ENCODE data around the gene EIF5A2. TPM values are rescaled to one million over a fixed set of nuclear protein-coding genes. Genes with fewer than 3 reads are reported as not detected.

The EIF5A2 gene
- total RNA-seq, 4 donors from 2014 or later, result 0.86 to 9.5 (median 1.5) TPM

GRCh38 chr3:170844377-170844776, 64.1 kb downstream of the EIF5A2 start:
- DNase-seq (no peak), ATAC-seq (no peak)
- H3K4me1 ChIP-seq, result no peaks in the 10 kb centered on the region
- H3K4me3 ChIP-seq, result no peak overlapping the region
- in situ Hi-C loops (cut with MboI; ENCODE audit: low sequenced_read_pairs in 4 of 4), result no loop called here
- intact Hi-C loops (cut with DNase I; ENCODE audit: low total_unique reads), result no loop called here
- TF ChIP-seq CTCF (IDR thresholded peaks at IDR 0.05 in 4 of 5, conservative IDR thresholded peaks at IDR 0.05 in 1 of 5) (no peak), POLR2A (IDR thresholded peaks at IDR 0.05) (no peak)
- H3K9me3 ChIP-seq, result no peaks in the 10 kb centered on the region
- no peaks in the 10 kb centered on the region for H3K27me3 ChIP-seq
- H3K27ac ChIP-seq, result no peak overlapping the region
- no peaks in the 10 kb centered on the region for H3K36me3 ChIP-seq

- H3K9me3 ChIP-seq, result no peaks in the 10 kb centered on the region
- in situ Hi-C loops (cut with MboI; ENCODE audit: low sequenced_read_pairs in 4 of 4) (no loop called here), intact Hi-C loops (cut with DNase I; ENCODE audit: low total_unique reads) (no loop called here)
- H3K27ac ChIP-seq, result no peak overlapping the region
- no peaks in the 10 kb centered on the region for H3K36me3 ChIP-seq
- DNase-seq, result no peak
- no peak for TF ChIP-seq CTCF (IDR thresholded peaks at IDR 0.05 in 4 of 5, conservative IDR thresholded peaks at IDR 0.05 in 1 of 5)
- TF ChIP-seq POLR2A (IDR thresholded peaks at IDR 0.05), result no peak
- no peak overlapping the region for H3K4me3 ChIP-seq
- no peak for ATAC-seq
- H3K4me1 ChIP-seq, result no peaks in the 10 kb centered on the region
- H3K27me3 ChIP-seq, result peaks cover 0 to under 1% (median 0%) of the 10 kb centered on the region in 3 donors
Observed at GRCh38 chr3:170840291-170840859, 68.1 kb downstream of the EIF5A2 start.

GRCh38 chr3:170839518-170840100, 68.8 kb downstream of the EIF5A2 start:
- in situ Hi-C loops (cut with MboI; ENCODE audit: low sequenced_read_pairs in 4 of 4), result no loop called here
- TF ChIP-seq CTCF (IDR thresholded peaks at IDR 0.05 in 4 of 5, conservative IDR thresholded peaks at IDR 0.05 in 1 of 5) (no peak), POLR2A (IDR thresholded peaks at IDR 0.05) (no peak)
- no peaks in the 10 kb centered on the region for H3K36me3 ChIP-seq
- no peak overlapping the region for H3K4me3 ChIP-seq
- no peaks in the 10 kb centered on the region for H3K4me1 ChIP-seq
- H3K9me3 ChIP-seq, result no peaks in the 10 kb centered on the region
- peaks cover 0 to 4% (median 0%) of the 10 kb centered on the region in 3 donors for H3K27me3 ChIP-seq
- no peak overlapping the region for H3K27ac ChIP-seq
- DNase-seq (no peak), ATAC-seq (no peak)
- intact Hi-C loops (cut with DNase I; ENCODE audit: low total_unique reads), result no loop called here

Other genes with a start within 250 kb of the EIF5A2 start
- gene RPL22L1, start 38.4 kb downstream of the EIF5A2 start, total RNA-seq, result 10 to 100 TPM; 28.3 to 83.5 (median 29.5) TPM
- gene SLC2A2, start 118.1 kb upstream of the EIF5A2 start, total RNA-seq, result under 1 TPM in 2 of 4 donors, not detected in 2; 0.26 to 0.51 TPM